GM21825 (cell line): Measurements from ENCODE around the gene PPP4R4.

ENCODE experiments used
- ATAC-seq: cut with Tn5 transposase; IDR thresholded peaks from one replicate; pipeline ENCODE4 v1.9.1; 2021; ENCODE audit warnings: mild to moderate bottlenecking, moderate library complexity; ENCODE audit not compliant: unreplicated experiment

Gene PPP4R4

DNA sequence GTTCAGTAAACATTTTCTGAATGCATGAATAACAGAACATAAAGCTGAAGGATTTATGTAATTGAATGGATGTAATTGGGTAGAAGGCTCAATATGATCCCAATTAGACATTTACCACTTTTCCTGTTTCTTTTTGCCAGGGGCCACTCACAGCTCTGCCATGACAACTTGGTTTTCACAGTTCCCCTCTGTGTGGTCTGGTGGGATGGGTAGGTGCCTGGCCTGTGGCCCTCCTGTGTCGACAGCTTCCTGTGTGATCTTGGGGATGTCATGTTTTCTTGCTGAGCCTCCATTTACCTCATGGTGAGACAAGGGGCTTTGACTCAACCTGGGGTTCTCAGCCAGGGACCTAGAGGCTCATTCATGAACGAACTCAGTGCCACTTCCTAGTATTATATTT lies 131.5 kb downstream of the PPP4R4 start:
- ATAC-seq, result no peak

- no peak for ATAC-seq
These were observed 132.2 kb downstream of the PPP4R4 start for GRCh38 chr14:94306047-94306978.

- ATAC-seq, result no peak
These were observed 133.4 kb downstream of the PPP4R4 start for GRCh38 chr14:94307410-94307992.

DNA sequence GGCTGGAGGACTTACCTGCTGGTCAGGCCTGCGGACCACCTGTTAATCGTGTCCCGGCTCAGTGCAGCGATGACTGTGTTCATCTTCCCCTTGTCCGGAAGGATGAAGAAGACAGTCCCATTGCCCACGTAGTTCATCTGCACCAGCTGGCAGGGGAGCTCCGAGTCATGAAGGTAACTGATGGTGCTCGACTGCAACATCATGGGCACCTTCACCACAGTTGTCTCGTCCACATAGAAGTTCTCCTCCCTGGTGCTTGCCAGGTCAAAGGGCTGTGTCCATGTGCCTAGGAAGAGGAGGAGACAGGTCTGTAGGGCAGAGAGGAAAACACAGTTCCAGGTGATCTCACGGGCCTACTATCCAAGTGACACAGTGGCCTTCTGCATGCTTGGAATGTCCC lies 135.6 kb downstream of the PPP4R4 start:
- ATAC-seq, result no peak

DNA sequence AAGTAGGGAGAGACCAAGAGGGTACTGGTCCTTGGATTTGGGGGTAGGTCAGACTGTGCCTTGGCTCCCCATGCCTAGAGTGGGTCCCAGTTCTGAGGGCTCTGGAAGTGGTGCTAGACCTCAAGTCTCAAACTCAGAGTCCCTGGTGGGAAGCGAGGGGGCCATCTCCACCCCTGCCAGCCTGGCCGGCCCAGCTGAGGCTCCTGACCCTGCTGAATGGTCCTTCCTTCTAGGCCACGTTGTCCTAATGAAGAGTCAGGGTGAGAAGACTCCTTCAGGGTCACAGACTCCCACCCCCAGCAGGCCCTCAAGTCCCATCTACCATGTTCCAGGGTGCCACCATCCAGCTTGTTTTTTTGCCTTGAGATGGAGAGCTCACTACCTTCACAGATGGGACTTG lies 136.1 kb downstream of the PPP4R4 start:
- no peak for ATAC-seq

GRCh38 chr14:94312481-94313246 lies 138.5 kb downstream of the PPP4R4 start:
- ATAC-seq, result no peak

DNA sequence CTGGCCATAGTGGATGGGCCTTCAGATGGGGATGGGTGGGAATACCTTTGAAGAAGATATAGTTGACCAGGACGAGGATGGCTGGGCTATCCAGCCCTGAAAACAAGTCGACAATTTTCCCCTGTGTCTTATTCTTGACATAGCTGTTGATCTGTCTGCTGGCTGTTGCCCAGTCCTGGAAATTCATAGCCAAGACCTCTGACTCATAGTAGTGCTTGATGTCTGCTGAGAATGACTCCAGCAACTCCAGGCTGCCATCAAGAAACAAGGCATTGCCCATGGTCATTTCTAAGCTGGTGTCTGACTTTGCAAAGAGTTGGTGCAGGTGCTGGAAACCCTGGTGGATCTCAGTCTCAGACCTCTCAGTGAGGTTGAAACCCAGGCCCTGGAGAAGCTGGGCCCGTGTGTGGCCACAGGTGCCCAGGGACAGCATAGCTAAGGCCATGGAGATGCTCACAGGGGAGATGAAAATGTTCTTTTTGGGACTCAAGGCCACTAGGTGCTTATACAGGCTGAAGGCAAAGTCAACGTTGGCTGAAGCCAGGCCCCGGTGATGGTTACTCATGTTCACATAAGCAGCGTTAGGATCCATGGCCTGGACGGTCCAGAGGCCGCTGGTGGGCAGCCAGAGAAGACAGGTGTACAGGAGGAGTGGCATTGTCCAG lies 140.0 kb downstream of the PPP4R4 start:
- ATAC-seq, result no peak

GRCh38 chr14:94314890-94315289 lies 140.8 kb downstream of the PPP4R4 start:
- ATAC-seq, result no peak

DNA sequence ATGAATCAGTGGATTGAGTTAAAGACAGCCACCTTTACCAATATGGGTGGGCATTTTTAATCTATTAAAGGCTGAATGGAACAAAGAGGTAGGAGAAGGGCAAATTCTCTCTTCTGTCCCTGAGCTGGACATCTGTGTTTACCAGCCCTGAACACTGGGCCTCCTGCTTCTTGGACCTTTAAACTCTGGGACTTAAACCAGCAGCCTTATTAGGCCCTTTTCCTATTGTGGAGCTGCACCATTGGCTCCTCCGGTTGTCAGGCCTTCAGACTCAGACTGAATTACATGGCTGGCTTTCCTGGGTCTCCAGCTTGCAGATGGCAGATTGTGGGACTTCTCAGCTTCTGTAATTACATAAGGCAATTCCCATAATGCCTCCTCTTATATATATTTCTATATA lies 142.6 kb downstream of the PPP4R4 start:
- no peak for ATAC-seq

DNA sequence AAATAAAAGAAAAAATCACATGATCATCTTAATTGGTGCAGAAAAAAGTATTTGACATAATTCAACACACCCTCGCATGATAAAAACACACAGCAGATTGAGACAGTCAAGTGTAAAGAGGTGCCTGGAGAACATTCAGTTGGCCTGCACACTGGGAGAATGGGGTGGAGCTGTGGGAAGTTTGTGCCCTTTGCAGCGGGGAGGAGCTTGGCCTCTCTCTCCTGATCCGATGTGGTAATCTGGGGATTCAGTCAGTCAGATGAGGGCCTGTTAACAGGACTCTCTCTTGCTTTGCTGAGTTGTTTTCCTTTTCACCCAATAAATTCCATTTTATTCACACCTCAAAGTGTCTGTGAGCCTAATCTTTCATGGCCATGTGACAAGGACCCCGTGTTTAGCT lies 143.1 kb downstream of the PPP4R4 start:
- no peak for ATAC-seq

- no peak for ATAC-seq
These were observed 146.1 kb downstream of the PPP4R4 start for GRCh38 chr14:94320243-94320642.

DNA sequence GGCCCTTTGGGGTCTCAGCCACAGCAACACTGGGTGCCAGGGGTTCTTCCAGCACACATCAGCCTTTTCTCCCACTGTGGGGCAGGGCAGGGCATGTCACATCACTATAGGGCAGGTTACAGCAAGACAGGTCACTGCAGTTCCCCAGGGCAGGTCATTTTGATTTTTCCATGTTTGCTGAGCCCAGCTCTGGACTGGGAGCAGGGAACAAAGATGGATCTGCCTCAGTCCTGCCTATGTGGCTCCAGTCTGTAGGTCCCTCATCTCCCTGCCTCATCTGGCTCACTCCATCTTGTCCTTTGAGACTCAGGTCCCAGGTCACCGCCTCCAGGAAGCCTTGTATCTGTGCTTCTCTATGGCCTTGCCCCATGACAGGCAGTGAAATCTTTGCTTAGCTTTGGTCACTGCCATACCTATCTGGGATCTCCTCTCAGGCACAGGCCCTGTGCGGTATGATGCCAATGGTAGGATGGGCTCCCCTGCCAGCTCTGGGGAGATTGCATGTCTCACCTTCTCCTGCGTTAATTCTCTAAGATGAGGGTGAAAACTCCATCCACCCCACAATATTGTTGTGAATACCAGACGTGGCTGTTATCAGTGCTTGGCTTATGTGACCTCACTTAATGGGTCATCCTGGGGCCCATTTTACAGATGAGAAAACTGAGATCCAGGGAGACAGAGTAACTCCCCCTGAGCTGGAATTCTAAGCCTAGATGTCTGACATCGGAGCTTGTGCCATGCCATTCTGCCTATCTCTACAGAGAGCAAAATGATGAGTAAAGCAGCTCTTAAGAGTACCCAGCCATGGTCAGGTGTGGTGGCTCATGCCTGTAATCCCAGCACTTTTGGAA lies 147.5 kb downstream of the PPP4R4 start:
- no peak for ATAC-seq

- no peak for ATAC-seq
These were observed 148.8 kb downstream of the PPP4R4 start, which contains the start of gene SERPINA6 for GRCh38 chr14:94322648-94323570. SERPINA6 (minus strand) TSS chr14:94323336; CDS start chr14:94314648, 8,688 bp downstream.

DNA sequence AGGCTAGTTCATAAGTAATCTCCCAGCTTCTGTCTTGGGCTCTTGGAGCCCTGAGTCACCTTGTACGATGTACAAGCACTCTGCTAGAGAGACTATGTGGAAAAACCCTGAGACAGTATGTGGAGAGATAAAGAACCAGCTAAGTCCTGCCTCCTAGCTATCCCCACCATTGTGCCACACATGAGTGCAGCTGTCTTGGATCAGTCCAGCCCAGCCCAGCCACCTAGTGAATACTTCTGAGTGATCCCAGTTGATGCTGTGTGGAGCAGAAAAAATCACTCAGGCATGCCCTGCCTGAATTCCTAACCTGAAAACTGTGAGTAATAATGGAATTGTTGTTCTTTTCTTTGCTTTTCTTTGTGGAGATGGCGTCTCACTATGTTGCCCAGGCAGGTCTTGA lies 154.1 kb downstream of the PPP4R4 start:
- no peak for ATAC-seq
